Measurements from ENCODE around the gene TREM1. TPM values are rescaled to one million over a fixed set of nuclear protein-coding genes. Genes with fewer than 3 reads are reported as not detected.

The TREM1 gene
- total RNA-seq, 2 donors from 2014 or later, result not detected

GRCh38 chr6:41266541-41266940 is 19.9 kb downstream of the TREM1 start:
- TF ChIP-seq CTCF (conservative IDR thresholded peaks at IDR 0.05), result no peak
- Histone ChIP-seq H3K9me3 (ENCODE audit: control insufficient read depth, low read length) (peaks cover 19% of the 10 kb centered on the region), H3K36me3 (ENCODE audit: control insufficient read depth, insufficient read depth, low read length) (no peaks in the 10 kb centered on the region), H3K4me3 (ENCODE audit: low read length) (no peak overlapping the region), H3K4me1 (ENCODE audit: control insufficient read depth, insufficient read depth, low read length) (no peaks in the 10 kb centered on the region), H3K27ac (ENCODE audit: low read depth, low read length) (no peak overlapping the region), H3K27me3 (ENCODE audit: control insufficient read depth, insufficient read depth, low read length, poor library complexity, severe bottlenecking) (no peaks in the 10 kb centered on the region), H3K9ac (ENCODE audit: extremely low read depth, low read length, poor library complexity, severe bottlenecking) (no peak overlapping the region)
- no peak overlapping the region for H3K4me3 Mint-ChIP-seq
- peaks cover 9% of the 10 kb centered on the region for H3K9me3 Mint-ChIP-seq
- no peaks in the 10 kb centered on the region for H3K4me1 Mint-ChIP-seq
- no peak overlapping the region for H3K27ac Mint-ChIP-seq
- H3K27me3 Mint-ChIP-seq (ENCODE audit: insufficient read depth), result peaks cover 9% of the 10 kb centered on the region
- no peak for DNase-seq
- no peaks in the 10 kb centered on the region for H3K36me3 Mint-ChIP-seq (ENCODE audit: low read depth)

DNA sequence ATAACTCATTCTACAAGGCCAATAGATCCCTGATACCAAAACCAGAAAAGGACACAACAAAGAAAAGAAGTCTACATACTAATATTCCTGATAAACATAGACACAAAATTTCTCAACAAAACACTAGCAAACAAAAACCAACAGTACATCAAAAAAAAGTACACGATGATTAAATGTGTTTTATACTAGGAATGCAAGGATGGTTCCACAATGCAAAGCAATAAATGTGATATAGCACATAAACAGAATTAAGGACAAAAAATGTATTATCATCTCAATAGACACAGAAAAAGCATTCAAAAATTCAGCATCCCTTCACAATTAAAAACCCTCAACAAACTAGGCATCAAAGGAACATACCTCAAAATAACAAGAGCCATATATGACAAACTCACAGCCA is 23.2 kb downstream of the TREM1 start:
- no peak for DNase-seq
- H3K36me3 Mint-ChIP-seq (ENCODE audit: low read depth), result no peaks in the 10 kb centered on the region
- H3K4me3 ChIP-seq (ENCODE audit: low read length), result no peak overlapping the region
- no CpG with 5 or more reads among the region's 1 CpG for WGBS, 2 experiments (ENCODE audit: insufficient coverage in 1 of 2, insufficient read length in 1 of 2)
- H3K9ac ChIP-seq (ENCODE audit: extremely low read depth, low read length, poor library complexity, severe bottlenecking), result no peak overlapping the region
- peaks cover 28% of the 10 kb centered on the region for H3K9me3 ChIP-seq (ENCODE audit: control insufficient read depth, low read length)
- H3K4me1 Mint-ChIP-seq, result no peaks in the 10 kb centered on the region
- H3K27me3 Mint-ChIP-seq (ENCODE audit: insufficient read depth), result peaks cover 20% of the 10 kb centered on the region
- no peak overlapping the region for H3K27ac ChIP-seq (ENCODE audit: low read depth, low read length)
- H3K27me3 ChIP-seq (ENCODE audit: control insufficient read depth, insufficient read depth, low read length, poor library complexity, severe bottlenecking), result no peaks in the 10 kb centered on the region
- no peak overlapping the region for H3K4me3 Mint-ChIP-seq
- H3K4me1 ChIP-seq (ENCODE audit: control insufficient read depth, insufficient read depth, low read length), result no peaks in the 10 kb centered on the region
- no peak for TF ChIP-seq CTCF (conservative IDR thresholded peaks at IDR 0.05)
- H3K36me3 ChIP-seq (ENCODE audit: control insufficient read depth, insufficient read depth, low read length), result no peaks in the 10 kb centered on the region
- H3K9me3 Mint-ChIP-seq, result peaks cover 16% of the 10 kb centered on the region
- no peak overlapping the region for H3K27ac Mint-ChIP-seq

DNA sequence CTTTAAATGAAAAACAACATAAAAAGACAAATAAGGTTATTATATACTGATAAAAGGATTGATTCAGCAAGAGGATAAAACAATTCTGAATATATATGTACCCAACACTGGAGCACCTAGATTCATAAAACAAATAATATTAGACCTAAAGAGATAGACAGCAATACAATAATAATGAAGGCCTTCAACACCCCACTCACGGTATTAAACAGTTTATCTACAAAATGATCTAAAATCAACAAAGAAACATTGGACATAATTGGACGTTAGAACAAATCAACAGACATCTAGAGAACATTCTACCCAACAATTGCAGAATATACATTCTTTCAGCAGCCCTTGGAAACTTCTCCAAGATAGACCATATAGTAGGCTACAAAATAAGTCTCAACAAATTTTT is 24.1 kb downstream of the TREM1 start:
- Histone ChIP-seq H3K27ac (ENCODE audit: low read depth, low read length) (no peak overlapping the region), H3K27me3 (ENCODE audit: control insufficient read depth, insufficient read depth, low read length, poor library complexity, severe bottlenecking) (no peaks in the 10 kb centered on the region), H3K9ac (ENCODE audit: extremely low read depth, low read length, poor library complexity, severe bottlenecking) (no peak overlapping the region), H3K4me1 (ENCODE audit: control insufficient read depth, insufficient read depth, low read length) (no peaks in the 10 kb centered on the region), H3K36me3 (ENCODE audit: control insufficient read depth, insufficient read depth, low read length) (no peaks in the 10 kb centered on the region), H3K9me3 (ENCODE audit: control insufficient read depth, low read length) (peaks cover 28% of the 10 kb centered on the region), H3K4me3 (ENCODE audit: low read length) (no peak overlapping the region)
- Mint-ChIP-seq H3K27ac (no peak overlapping the region), H3K36me3 (ENCODE audit: low read depth) (no peaks in the 10 kb centered on the region), H3K4me1 (no peaks in the 10 kb centered on the region), H3K27me3 (ENCODE audit: insufficient read depth) (peaks cover 20% of the 10 kb centered on the region), H3K4me3 (no peak overlapping the region), H3K9me3 (peaks cover 16% of the 10 kb centered on the region)
- WGBS, 2 experiments (ENCODE audit: insufficient coverage in 1 of 2, insufficient read length in 1 of 2), result 90 to 96% methylated on average over 2 of the region's 2 CpGs
- no peak for TF ChIP-seq CTCF (conservative IDR thresholded peaks at IDR 0.05)
- no peak for DNase-seq

Data from endodermal cell (in vitro differentiated cells).